ENCODE results near the gene SOX8.
"Not testable (repeated sequence)": the region's sequence is repeated elsewhere in the genome, so short reads cannot be mapped to it uniquely, and the experiment has no call there.

Gene SOX8

DNA sequence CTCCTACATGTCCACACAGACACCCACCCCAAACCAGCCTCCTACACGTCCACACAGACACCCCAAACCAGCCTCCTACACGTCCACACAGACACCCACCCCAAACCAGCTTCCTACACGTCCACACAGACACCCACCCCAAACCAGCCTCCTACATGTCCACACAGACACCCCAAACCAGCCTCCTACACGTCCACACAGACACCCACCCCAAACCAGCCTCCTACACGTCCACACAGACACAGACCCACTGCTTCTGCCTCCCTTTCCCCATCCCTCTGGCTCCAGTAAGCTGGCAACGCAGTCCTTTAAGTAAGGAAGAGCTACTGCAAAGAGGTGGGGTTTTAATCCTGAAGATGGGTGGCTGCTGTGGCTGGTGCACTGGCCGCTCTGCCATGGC is 27.8 kb upstream of the SOX8 start:
- H3K4me3 ChIP-seq (ENCODE audit: low read depth, low read length); H3K36me3 ChIP-seq (ENCODE audit: control insufficient read depth, insufficient read depth, low read length); H3K9ac ChIP-seq (ENCODE audit: low read length); H3K27ac ChIP-seq (ENCODE audit: low read depth, low read length); H3K4me1 ChIP-seq (ENCODE audit: control insufficient read depth, insufficient read depth, low read length); H3K9me3 ChIP-seq (ENCODE audit: control insufficient read depth, insufficient read depth, low read depth, low read length); H3K27me3 ChIP-seq (ENCODE audit: control insufficient read depth, insufficient read depth, low read length): not testable (repeated sequence)

DNA sequence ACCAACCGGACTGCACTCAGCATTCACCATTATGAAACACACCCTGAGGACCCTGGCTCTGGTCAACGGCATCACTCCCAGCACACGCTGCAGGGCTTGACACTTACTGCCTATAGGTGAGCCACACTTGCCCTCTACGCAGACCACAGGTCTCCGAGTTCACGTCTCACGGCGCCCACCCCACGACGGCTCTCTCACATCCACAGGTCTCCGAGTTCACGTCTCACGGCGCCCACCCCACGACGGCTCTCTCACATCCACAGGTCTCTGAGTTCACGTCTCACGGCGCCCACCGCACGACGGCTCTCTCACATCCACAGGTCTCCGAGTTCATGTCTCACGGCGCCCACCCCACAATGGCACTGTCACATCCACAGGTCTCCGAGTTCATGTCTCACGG is 25.8 kb upstream of the SOX8 start:
- not testable (repeated sequence) for H3K4me3 ChIP-seq (ENCODE audit: low read depth, low read length); H3K36me3 ChIP-seq (ENCODE audit: control insufficient read depth, insufficient read depth, low read length); H3K4me1 ChIP-seq (ENCODE audit: control insufficient read depth, insufficient read depth, low read length); H3K9ac ChIP-seq (ENCODE audit: low read length); H3K9me3 ChIP-seq (ENCODE audit: control insufficient read depth, insufficient read depth, low read depth, low read length); H3K27ac ChIP-seq (ENCODE audit: low read depth, low read length); H3K27me3 ChIP-seq (ENCODE audit: control insufficient read depth, insufficient read depth, low read length)

GRCh38 chr16:959232-960040 is 22.1 kb upstream of the SOX8 start:
- H3K9ac ChIP-seq (ENCODE audit: low read length) = no peak overlapping the region
- no peaks in the 10 kb centered on the region for H3K27me3 ChIP-seq (ENCODE audit: control insufficient read depth, insufficient read depth, low read length)
- no peaks in the 10 kb centered on the region for H3K9me3 ChIP-seq (ENCODE audit: control insufficient read depth, insufficient read depth, low read depth, low read length)
- H3K36me3 ChIP-seq (ENCODE audit: control insufficient read depth, insufficient read depth, low read length) = no peaks in the 10 kb centered on the region
- no peak overlapping the region for H3K27ac ChIP-seq (ENCODE audit: low read depth, low read length)
- no peaks in the 10 kb centered on the region for H3K4me1 ChIP-seq (ENCODE audit: control insufficient read depth, insufficient read depth, low read length)
- H3K4me3 ChIP-seq (ENCODE audit: low read depth, low read length) = no peak overlapping the region

GRCh38 chr16:962366-962765 is 19.2 kb upstream of the SOX8 start:
- Histone ChIP-seq H3K27me3 (ENCODE audit: control insufficient read depth, insufficient read depth, low read length) (no peaks in the 10 kb centered on the region), H3K36me3 (ENCODE audit: control insufficient read depth, insufficient read depth, low read length) (peaks cover 8% of the 10 kb centered on the region), H3K4me3 (ENCODE audit: low read depth, low read length) (no peak overlapping the region), H3K9me3 (ENCODE audit: control insufficient read depth, insufficient read depth, low read depth, low read length) (peaks cover 8% of the 10 kb centered on the region; the same call in 1 of the 2 replicates), H3K27ac (ENCODE audit: low read depth, low read length) (no peak overlapping the region), H3K4me1 (ENCODE audit: control insufficient read depth, insufficient read depth, low read length) (no peaks in the 10 kb centered on the region), H3K9ac (ENCODE audit: low read length) (no peak overlapping the region)

- Histone ChIP-seq H3K36me3 (ENCODE audit: control insufficient read depth, insufficient read depth, low read length) (peaks cover 14% of the 10 kb centered on the region), H3K9me3 (ENCODE audit: control insufficient read depth, insufficient read depth, low read depth, low read length) (peaks cover 8% of the 10 kb centered on the region; the same call in 1 of the 2 replicates), H3K4me3 (ENCODE audit: low read depth, low read length) (no peak overlapping the region), H3K27me3 (ENCODE audit: control insufficient read depth, insufficient read depth, low read length) (no peaks in the 10 kb centered on the region), H3K9ac (ENCODE audit: low read length) (no peak overlapping the region), H3K27ac (ENCODE audit: low read depth, low read length) (no peak overlapping the region), H3K4me1 (ENCODE audit: control insufficient read depth, insufficient read depth, low read length) (peaks cover 4% of the 10 kb centered on the region; the same call in 1 of the 2 replicates)
These were observed 18.4 kb upstream of the SOX8 start for GRCh38 chr16:962901-963814.

DNA sequence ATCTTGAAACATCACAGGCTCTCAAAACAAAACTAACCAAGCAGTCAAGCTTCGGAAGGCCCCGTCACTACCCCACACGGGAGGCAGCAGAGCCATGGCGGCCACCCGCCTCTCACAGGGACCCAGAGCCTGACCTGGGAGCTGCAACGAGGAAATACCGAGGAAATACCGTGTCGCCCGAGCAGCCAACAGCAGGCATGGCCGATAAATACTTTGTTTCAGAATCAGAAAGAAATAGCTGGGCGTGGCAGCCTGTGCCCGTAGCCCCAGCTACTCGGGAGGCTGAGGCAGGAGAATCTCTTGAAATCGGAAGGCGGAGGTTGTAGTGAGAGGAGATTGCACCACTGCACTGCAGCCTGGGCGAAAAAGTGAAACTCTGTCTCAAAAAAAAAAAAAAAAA is 17.7 kb upstream of the SOX8 start:
- no peak overlapping the region for H3K9ac ChIP-seq (ENCODE audit: low read length)
- H3K4me3 ChIP-seq (ENCODE audit: low read depth, low read length) = no peak overlapping the region
- H3K4me1 ChIP-seq (ENCODE audit: control insufficient read depth, insufficient read depth, low read length) = peaks cover 7% of the 10 kb centered on the region; the same call in 1 of the 2 replicates
- no peaks in the 10 kb centered on the region for H3K27me3 ChIP-seq (ENCODE audit: control insufficient read depth, insufficient read depth, low read length)
- peaks cover 8% of the 10 kb centered on the region; the same call in 1 of the 2 replicates for H3K9me3 ChIP-seq (ENCODE audit: control insufficient read depth, insufficient read depth, low read depth, low read length)
- peaks cover 14% of the 10 kb centered on the region for H3K36me3 ChIP-seq (ENCODE audit: control insufficient read depth, insufficient read depth, low read length)
- no peak overlapping the region for H3K27ac ChIP-seq (ENCODE audit: low read depth, low read length)

- Histone ChIP-seq H3K27ac (ENCODE audit: low read depth, low read length) (no peak overlapping the region), H3K4me3 (ENCODE audit: low read depth, low read length) (no peak overlapping the region), H3K4me1 (ENCODE audit: control insufficient read depth, insufficient read depth, low read length) (peaks cover 11% of the 10 kb centered on the region; the same call in 1 of the 2 replicates), H3K9ac (ENCODE audit: low read length) (no peak overlapping the region), H3K36me3 (ENCODE audit: control insufficient read depth, insufficient read depth, low read length) (peaks cover 14% of the 10 kb centered on the region), H3K9me3 (ENCODE audit: control insufficient read depth, insufficient read depth, low read depth, low read length) (peaks cover 8% of the 10 kb centered on the region; the same call in 1 of the 2 replicates), H3K27me3 (ENCODE audit: control insufficient read depth, insufficient read depth, low read length) (no peaks in the 10 kb centered on the region)
These were observed 17.1 kb upstream of the SOX8 start for GRCh38 chr16:964356-965035.

DNA sequence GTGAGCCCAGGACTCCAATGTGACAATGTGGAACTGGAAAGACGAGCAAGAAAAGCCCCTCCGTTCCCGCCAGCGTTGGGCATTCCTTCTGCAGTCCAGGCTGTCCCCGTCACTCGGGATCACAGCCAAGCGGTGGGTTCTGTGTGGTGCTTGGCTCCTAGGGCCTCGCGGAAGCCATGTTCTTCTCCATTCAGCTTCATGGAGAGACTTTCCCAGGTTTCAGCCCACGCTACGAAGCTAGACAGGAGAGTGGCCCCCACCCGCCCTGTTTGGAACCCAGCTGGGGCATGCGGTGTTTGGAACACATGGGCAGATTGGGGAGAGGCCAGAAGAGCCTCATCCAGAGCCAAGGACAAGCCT is 16.6 kb upstream of the SOX8 start:
- peaks cover 15% of the 10 kb centered on the region for H3K4me1 ChIP-seq (ENCODE audit: control insufficient read depth, insufficient read depth, low read length)
- H3K27me3 ChIP-seq (ENCODE audit: control insufficient read depth, insufficient read depth, low read length) = no peaks in the 10 kb centered on the region
- peaks cover 8% of the 10 kb centered on the region; the same call in 1 of the 2 replicates for H3K9me3 ChIP-seq (ENCODE audit: control insufficient read depth, insufficient read depth, low read depth, low read length)
- no peak overlapping the region for H3K9ac ChIP-seq (ENCODE audit: low read length)
- no peak overlapping the region for H3K4me3 ChIP-seq (ENCODE audit: low read depth, low read length)
- no peak overlapping the region for H3K27ac ChIP-seq (ENCODE audit: low read depth, low read length)
- peaks cover 14% of the 10 kb centered on the region for H3K36me3 ChIP-seq (ENCODE audit: control insufficient read depth, insufficient read depth, low read length)

DNA sequence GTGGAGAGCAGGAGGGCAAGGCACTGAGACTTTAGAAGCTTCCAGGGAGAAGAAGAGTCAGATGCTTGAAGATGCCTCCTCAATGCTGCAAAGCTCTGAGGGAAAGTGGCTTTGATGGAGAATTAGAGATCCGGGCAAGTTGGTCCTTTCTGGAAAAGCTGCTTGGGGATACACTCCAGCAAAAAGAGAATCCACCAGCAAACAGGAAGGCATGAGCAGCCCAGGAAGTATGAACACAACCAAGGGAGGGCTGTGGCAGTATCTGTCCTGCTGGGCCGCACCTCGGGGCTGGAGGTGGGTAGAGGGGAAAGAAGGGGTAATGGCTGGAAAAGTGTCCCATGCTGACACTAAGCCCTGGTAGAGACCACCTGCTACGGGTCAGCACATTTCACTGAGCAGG is 16.1 kb upstream of the SOX8 start:
- no peak overlapping the region for H3K27ac ChIP-seq (ENCODE audit: low read depth, low read length)
- no peak overlapping the region for H3K4me3 ChIP-seq (ENCODE audit: low read depth, low read length)
- H3K9me3 ChIP-seq (ENCODE audit: control insufficient read depth, insufficient read depth, low read depth, low read length) = peaks cover 8% of the 10 kb centered on the region; the same call in 1 of the 2 replicates
- H3K27me3 ChIP-seq (ENCODE audit: control insufficient read depth, insufficient read depth, low read length) = no peaks in the 10 kb centered on the region
- H3K9ac ChIP-seq (ENCODE audit: low read length) = no peak overlapping the region
- H3K36me3 ChIP-seq (ENCODE audit: control insufficient read depth, insufficient read depth, low read length) = peaks cover 14% of the 10 kb centered on the region
- peaks cover 15% of the 10 kb centered on the region for H3K4me1 ChIP-seq (ENCODE audit: control insufficient read depth, insufficient read depth, low read length)

DNA sequence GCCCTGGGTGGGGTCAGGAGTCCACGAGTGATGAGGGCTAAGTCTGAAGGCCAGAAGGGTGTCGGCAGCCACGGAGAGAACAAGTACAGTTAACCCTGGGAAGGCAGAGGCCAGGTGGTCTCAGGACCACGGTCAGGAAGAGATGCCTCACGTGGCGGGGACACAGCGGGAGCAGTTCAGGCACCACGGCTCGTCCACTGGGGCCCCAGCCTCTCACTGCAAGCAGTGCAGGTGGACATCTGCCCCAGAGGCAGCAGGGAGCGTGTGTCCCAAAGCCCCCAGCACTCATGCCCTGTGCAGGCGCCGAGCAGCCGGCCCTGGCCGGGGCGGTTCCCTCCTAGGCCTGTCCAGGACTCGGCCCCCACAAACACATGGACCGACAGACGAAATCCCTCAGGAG is 15.5 kb upstream of the SOX8 start:
- Histone ChIP-seq H3K9ac (ENCODE audit: low read length) (no peak overlapping the region), H3K27me3 (ENCODE audit: control insufficient read depth, insufficient read depth, low read length) (no peaks in the 10 kb centered on the region), H3K36me3 (ENCODE audit: control insufficient read depth, insufficient read depth, low read length) (peaks cover 14% of the 10 kb centered on the region), H3K4me3 (ENCODE audit: low read depth, low read length) (no peak overlapping the region), H3K4me1 (ENCODE audit: control insufficient read depth, insufficient read depth, low read length) (peaks cover 15% of the 10 kb centered on the region), H3K27ac (ENCODE audit: low read depth, low read length) (no peak overlapping the region), H3K9me3 (ENCODE audit: control insufficient read depth, insufficient read depth, low read depth, low read length) (peaks cover 8% of the 10 kb centered on the region; the same call in 1 of the 2 replicates)
